Prostate gland (tissue), 2 donors: ENCODE results near the gene TAL2.

ENCODE experiments used
- CTCF ChIP-seq, 4 experiments: fragments of 200-600 bp in 2 of 4; fragments of 450-650 bp in 2 of 4; sonication (generic) in 2 of 4; IDR thresholded peaks; 1 replicate in 3 of 4; 2 replicates in 1 of 4; pipeline ENCODE4 v1.5.1; 2016 to 2019; ENCODE audit warnings: antibody characterized with exemption in 4 of 4, mild to moderate bottlenecking in 2 of 4, moderate library complexity in 2 of 4
- POLR2AphosphoS5 ChIP-seq: sonication (generic); formaldehyde crosslinking; IDR thresholded peaks from one replicate; pipeline ENCODE4 v1.6.1; 2017; ENCODE audit warnings: antibody characterized with exemption

GRCh38 chr9:105632807-105633206 lies 29.4 kb upstream of the TAL2 start:
- no peak for TF ChIP-seq CTCF (IDR thresholded peaks at IDR 0.05)
- TF ChIP-seq POLR2AphosphoS5 = no peak
